ENCODE measurements around the gene RAB3IP.

GRCh38 chr12:69719336-69720316 is 19.0 kb upstream of the RAB3IP start:
- TF ChIP-seq TAF1 (IDR thresholded peaks at IDR 0.05; ENCODE audit: borderline replicate concordance, low read depth, low read length) (no peak), POLR2A (IDR thresholded peaks at IDR 0.05; ENCODE audit: low read depth, low read length) (no peak)

Measured in GM12892 (cell line).